NB4 (cell line): Measurements from ENCODE around the gene TNK2.

Experiments
- POLR2A ChIP-seq: IDR thresholded peaks from 2 replicates; pipeline ENCODE4 v1.6.1; 2011; ENCODE audit warnings: mild to moderate bottlenecking; ENCODE audit not compliant: insufficient read length; ENCODE audit errors: extremely low read depth
- TF ChIP-seq, protein P1 (sequence below): IDR thresholded peaks from one replicate; pipeline ENCODE4 v1.5.1; 2012; ENCODE audit warnings: low read depth, low read length
- TF ChIP-seq, protein P2 (sequence below): IDR thresholded peaks from 2 replicates; pipeline ENCODE4 v1.6.1; 2011; ENCODE audit warnings: low read depth, low read length

DNA sequence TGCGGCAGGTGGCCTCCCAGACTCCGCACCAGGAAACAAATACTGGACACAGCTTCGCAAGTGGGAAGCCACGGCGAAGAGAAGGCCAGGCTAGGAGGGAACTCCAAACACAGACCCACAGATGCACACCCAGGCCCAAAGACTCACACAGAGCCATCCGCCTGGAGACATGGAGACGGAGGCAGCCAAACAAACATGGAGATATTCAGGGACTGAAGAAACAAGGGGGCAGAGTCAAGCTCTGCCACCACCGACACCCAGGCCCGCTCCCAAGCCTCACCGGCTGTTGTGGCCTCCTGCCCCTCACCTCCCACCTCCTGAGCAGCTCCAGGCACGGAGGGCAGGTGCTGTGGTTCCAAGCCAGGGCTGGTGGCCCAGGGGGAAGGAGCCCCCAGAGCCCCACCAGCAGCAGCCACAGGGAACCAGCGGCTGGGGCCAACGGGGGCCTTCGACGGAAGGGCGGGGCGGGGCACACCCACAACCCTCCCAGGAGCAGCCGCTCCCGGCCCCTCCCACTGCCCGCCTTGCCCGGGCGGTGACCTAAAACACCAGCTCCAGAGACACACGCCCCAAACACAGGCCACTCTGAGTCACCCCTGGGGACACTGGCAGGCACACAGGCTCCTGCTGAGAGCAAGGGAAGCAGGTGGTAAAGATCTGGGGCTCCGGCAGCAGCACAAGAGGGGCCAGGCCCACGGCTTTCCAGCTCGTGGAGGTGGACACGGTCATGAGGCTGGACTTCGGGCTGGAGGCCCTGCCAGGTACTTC lies 31.9 kb downstream of the TNK2 start:
- TF ChIP-seq, protein P1, sequence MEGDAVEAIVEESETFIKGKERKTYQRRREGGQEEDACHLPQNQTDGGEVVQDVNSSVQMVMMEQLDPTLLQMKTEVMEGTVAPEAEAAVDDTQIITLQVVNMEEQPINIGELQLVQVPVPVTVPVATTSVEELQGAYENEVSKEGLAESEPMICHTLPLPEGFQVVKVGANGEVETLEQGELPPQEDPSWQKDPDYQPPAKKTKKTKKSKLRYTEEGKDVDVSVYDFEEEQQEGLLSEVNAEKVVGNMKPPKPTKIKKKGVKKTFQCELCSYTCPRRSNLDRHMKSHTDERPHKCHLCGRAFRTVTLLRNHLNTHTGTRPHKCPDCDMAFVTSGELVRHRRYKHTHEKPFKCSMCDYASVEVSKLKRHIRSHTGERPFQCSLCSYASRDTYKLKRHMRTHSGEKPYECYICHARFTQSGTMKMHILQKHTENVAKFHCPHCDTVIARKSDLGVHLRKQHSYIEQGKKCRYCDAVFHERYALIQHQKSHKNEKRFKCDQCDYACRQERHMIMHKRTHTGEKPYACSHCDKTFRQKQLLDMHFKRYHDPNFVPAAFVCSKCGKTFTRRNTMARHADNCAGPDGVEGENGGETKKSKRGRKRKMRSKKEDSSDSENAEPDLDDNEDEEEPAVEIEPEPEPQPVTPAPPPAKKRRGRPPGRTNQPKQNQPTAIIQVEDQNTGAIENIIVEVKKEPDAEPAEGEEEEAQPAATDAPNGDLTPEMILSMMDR: no peak
- TF ChIP-seq POLR2A: no peak
- TF ChIP-seq, protein P2, sequence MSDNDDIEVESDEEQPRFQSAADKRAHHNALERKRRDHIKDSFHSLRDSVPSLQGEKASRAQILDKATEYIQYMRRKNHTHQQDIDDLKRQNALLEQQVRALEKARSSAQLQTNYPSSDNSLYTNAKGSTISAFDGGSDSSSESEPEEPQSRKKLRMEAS: no peak
